ENCODE results near the gene RS1.

The RS1 gene

DNA sequence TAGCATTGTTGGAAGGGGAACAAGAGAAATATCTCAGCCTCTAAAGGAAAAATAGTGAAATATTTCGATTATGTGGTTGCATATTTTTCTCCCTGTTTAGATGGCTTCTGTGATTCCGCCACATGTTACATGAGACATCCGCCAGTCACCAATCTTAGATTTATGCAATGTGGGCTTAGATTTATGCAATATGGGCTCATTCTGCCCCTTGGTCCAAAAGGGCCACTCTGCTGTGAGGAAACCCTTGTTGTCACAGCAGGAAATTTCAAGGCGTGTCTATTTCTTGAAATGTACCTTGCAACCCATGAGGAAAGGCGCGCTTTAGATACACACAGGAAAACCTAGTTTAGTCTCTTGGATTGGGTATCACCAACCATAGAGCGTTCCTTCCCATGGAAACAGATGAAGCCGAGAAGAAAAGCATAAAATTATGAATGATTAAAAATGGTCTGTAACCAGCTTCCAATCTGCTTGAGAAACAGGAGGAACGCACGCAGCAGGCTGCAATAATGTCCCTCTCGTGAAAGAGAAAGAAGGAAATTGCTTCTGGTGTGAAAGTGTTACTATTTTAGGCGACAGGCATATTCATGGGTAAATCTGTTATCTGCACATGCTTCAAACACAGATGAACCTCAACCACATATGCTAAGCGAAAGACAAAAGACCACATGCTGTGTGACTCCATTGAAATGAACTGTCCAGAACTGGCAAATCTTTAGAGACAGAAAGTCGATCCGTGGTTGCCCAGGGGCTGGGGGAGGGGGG lies 3.7 kb downstream of the RS1 start:
- DNase-seq, result peak; percentile 72

DNA sequence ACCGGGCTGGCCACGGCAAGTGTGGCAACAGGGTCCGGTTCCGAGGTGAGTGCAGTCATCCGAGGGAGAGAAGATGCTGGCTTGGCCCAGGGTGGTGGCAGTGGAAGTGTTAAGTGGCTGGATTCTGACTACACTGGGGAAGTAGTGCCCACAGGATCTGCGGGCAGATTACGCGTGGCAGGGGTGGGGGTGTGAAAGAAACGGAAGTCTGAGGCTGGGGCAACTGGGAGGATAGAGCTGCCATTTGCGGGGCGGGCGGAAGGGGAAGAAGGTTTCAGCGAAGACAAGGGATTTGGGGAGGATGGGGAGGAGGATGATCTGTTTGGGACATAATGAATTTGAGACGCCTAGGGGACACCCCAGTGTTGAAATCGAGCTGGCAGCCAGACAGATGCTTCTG lies 5.3 kb downstream of the RS1 start:
- DNase-seq, result no peak

DNA sequence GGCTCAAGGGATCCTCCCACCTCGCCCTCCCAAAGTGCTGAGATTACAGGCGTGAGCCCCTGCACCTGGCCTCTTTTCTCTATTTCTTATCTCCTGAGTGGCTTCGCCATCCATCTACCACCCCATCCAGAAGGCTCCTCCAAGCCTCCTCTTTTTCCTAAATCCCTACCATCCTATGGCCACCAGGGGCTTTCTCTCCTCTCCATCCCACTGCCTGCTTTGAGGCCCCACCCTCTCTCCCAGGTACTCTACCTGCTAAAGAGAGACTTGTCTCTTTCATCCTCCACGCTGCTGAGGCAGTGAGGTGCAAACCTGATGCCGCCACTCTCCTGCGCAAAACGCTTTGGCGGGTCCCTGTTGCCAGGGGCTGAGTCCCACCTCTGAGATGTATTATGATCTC lies 7.0 kb downstream of the RS1 start:
- DNase-seq, result peak; percentile 14

DNA sequence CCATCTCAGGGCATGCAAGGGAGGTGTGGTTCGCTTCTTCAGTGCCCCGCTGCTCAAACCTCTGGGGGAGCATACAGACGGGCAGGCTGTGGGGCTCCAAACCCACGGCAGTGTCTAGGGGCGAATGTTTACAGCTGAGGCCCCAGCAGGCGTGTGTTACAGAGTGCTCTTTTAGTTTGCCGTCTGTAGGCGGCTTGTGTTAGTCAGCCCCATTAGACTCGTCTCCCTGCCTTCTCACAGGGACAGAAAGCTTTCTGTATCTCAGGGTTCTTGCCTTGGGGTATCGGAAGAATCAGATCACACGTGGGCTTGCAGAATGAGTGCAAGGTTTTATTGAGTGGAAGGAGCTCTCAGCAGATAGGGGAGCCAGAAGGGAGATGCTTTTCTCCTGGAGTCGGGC lies 10.6 kb downstream of the RS1 start:
- no peak for DNase-seq

DNA sequence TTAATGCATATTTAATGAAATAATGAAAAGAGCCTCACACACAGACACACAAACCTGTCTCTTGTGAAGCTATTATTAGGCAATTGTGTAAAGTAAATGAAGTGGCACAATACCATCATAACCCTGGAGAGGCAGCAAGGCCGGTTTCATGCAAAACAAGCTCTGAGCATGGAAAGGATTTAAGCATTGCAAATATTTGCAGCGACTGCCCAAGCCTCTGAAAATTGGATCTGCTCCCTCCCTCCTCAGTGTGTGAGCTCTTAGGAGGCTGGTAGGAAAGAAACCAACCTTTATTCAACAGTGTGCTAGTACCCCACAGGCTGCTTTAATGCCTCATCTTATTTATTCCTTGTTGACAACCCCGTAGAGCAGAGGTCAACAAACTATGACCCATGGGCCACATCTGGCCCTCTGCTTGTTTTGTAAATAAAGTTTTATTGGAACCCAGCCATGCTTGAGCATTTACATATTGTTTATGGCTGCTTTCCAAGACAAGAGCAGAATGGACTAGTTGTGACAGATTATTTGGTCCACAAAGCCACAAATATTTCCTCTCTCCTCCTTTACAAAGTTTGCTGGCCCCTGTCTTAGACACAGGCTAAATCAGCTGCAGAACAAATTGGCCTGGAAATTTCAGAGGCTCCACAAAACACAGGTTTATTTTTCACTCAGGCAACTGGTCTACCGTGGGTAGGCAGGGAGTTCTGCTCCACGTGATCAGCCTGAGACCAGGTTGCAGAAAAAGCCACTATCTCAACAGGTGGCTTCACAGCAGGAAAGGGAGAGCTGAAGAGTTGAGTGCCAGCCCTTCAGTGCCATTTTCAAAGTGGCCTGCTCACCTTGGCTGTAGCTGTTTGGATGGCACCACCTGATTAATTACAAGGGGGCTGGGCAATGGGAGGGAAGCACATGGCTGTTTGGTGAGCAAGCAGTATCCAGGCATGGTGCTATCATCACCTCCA lies 16.8 kb downstream of the RS1 start:
- peak; percentile 95 for DNase-seq

DNA sequence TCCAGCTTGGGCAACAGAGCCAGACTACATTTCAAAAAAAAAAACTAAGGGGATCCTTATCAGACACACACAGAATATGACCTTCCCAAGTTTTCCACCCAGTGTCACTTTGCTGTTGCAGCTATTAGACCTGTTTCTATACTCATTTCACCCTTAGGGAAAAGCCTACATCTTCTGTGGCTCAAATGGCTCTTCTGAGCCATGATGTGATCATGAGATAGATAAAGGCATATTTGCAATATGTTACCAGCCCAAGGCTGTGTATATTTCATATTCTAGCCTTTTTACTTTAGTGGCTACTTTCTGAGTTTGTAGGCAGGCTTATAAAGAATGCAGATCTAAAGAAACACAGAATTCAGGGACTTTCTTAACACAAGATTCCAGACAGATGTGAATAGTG lies 19.3 kb downstream of the RS1 start:
- DNase-seq, result no peak

DNA sequence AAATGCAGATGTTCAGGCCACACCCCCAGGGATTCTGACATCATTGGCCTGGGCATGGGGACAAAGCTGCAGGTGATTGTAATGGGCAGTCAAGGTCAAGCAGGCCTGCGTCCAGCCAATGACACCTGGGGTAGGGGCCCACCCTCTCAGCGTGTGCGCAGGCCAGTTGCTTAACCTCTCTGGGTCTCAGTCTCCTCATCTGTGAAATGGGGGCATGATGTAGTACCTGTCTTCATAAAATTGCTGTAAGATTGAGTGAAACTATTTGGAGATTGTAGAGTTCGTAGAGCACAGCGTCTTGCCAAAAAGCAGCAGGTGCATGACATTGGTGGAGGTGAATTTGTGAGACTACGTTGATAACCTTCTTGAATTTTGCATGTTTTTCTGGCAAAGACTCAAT lies 21.2 kb downstream of the RS1 start:
- no peak for DNase-seq

DNA sequence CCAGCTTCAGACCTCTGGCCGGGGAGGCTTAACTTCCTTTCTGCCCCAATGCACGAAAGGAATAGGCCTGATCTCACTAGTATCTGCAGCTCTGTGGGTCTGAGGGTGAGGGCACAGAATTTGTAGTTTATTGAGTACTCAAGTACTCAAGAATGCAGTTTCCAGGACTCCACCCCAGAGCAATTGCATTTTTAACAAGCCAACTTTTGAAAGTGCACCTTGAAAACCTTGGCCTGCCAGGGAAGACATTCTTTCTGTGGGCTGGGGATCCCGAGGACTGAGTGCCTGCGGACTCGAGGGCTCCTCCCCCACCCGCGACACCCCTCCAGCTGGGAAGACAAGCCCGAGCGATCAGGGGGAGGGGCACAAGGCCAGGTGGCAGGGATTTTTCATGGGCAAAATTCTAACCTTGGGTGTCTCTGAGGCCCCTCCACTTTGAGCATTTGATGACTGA lies 22.4 kb downstream of the RS1 start:
- peak; percentile 22 for DNase-seq

DNA sequence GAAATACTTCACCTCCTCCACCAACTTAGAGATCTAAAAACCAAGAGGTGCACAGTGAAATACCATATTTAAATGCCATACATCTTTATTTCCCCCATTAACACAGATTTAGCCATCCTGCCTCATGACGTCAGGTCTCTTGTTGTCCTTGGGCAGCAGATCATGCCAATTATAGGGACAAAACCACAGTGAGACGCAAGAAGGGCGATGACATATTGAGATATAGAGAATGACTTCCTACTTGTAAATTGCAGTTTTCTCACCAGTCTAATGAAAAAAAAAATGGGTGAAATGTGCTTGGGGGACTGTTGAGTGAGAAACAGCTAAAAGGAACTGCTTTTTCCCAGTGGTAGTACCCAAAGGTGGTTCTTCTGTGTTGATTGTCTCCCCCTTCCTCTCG lies 24.3 kb downstream of the RS1 start:
- DNase-seq, result no peak

DNA sequence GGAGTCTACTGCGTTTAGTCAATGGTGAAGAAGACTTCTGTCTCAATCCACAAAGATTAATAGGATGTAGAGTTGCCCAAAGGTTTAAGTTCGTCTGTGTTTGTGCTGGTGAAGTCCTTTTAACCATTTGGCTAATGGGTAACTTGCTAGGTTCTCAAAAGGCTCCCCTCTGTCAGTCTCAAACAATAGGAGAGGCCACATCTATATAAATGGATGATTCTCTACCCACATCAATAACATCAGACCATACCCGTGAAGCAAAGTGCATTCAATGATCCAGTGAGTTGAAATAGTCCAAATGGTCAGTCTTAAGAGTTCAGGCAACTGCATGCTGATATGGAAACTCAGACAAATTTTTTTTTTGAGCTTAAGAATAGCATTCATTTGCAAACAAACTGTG lies 28.1 kb downstream of the RS1 start:
- DNase-seq, result no peak

DNA sequence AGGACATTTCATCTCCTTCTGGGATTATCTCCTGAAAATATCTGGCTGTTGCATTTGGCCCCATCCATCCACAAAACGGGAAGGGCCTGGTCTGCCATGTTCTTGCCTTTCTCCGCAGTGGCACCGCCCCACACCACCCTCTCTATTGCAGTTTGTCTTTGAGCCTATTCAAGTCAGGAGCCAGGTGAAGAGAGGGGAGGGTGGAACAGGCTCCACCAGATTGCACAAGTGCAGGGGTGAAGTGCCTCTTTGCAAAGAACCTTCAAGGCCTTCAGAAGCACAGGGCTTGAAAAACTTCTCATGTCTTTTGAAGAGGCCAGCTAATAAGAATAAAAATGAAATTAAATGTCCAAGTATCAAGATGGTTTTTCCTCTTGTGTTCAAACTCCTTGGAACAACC lies 28.7 kb downstream of the RS1 start:
- DNase-seq, result no peak

DNA sequence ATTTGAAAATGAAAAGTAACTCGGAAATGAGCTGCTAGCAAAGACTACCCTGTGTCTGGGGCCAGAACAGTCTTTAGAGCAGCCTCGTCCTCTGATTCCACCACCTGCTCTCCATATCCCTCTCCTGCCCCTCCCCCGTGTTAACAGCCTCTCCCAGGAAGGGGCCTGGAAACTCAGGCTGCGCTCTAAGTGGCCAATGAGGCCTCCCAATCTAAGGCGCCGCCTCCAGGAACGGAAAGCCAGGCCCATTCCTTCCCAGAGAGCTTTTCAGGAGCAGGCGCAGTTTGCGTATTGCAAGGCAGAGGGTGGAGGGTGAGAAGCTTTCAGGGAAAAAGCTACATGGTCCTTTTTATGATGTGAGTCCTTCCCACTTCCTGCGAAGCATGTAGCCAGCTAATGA lies 31.2 kb downstream of the RS1 start:
- DNase-seq, result peak; percentile 93

DNA sequence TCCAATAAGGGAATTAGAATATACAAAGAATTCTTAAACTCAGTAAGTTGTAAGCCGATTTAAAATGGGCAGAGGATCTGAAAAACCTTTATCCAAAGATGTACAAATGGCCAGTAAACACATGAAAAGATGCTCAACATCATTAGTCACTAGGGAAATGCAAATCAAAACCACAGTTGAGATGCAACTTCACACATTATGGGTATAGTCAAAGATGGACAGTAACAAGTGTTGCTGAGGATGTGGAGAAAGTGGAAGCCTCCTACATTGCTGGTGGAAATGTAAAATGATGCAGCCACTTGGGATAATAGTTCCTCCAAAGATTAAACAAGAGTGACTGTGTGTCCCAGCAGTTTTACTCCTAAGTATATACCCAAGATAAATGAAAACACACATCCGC lies 32.6 kb downstream of the RS1 start:
- DNase-seq, result no peak

DNA sequence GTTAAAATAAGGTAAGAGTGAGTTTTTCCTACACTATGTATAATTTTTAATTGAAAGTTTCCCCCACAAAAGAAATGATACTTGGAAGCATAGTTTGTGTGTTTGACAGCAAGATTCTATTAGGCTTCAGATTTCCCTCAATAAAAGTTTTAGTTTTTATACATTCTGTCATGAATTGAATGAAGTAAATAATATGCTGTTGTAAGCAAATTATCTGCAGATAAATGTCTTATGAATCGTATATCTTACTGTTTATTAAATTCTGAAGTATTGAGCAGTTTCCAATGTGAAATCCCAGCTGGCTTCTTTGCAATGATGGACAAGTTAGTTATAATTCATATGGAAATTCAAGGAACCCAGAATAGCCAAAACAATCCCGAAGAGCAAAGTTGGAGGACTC lies 33.5 kb downstream of the RS1 start:
- DNase-seq, result no peak

DNA sequence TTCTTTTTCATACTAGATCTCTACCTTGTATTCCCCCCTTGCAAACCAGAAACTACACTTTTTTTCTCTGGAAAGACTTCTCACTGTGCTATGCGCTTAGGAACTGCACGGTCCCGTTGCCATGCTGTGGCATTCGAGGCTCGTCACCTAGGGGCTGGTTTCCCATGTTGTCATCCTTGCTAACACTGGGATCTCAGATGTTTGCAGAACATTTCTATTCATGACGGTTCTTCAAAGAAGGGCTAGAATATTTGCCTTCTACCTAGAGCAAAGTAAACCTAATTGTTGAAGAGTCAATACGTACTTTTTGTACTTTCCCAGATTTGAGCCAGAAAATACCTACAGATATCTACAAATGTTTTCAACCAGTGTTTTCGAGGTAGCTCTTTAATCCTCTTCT lies 41.0 kb downstream of the RS1 start:
- no peak for DNase-seq

DNA sequence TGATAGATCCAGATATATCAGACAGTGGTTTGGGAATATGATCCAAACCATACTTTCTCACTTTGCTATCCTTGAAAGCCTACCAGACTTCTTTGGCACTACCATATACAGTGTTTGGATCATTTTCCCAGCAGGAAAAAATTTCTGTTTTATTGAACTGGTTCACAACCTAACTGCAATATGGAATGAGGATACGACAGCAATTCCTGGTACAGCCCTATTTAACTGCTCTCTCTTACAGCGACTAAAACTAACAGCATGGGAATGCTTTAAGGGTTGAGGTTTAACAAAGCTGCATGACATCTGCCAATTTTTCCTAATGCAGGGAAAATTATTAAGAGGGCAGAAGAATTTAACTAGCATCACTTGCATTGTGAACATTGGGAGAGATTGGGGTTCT lies 47.3 kb downstream of the RS1 start:
- DNase-seq, result no peak

DNA sequence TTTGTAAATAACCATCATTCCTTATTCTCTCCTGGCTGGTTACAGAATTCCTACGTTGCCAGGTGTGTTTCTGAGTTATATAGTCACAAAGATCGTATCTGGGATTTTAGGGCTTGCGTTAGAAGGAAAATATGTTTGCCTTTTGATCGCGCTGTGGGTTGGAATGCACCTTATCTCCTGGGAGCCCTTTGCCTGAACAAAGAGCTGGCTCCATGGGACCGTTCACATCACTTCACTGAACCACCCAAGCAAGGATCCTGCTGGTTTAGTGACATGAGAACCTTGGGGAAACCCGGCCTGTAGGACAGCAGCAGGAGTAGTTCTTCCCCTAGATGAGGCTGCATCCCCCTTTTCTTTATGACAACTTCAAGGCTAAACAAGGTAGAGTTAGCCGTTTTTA lies 51.6 kb downstream of the RS1 start:
- no peak for DNase-seq

DNA sequence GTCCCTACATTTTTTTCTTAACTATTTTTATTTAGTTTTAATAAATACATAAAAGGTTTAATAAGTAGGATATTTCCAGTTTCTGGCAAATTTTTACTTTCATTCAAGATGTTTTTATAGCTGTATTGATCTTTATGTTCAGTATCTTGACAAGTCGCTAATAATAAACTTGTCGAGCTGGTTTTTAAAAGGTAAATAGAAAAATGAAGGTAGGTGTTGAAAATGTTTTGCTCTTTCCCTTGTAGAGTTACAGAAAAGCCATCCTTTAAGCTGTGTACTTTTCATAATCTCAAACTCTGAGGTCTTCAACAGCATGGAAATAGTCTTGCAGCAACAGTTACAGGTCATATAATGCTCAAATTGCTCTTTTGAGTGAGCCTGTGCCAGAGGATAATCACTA lies 52.6 kb downstream of the RS1 start:
- no peak for DNase-seq

DNA sequence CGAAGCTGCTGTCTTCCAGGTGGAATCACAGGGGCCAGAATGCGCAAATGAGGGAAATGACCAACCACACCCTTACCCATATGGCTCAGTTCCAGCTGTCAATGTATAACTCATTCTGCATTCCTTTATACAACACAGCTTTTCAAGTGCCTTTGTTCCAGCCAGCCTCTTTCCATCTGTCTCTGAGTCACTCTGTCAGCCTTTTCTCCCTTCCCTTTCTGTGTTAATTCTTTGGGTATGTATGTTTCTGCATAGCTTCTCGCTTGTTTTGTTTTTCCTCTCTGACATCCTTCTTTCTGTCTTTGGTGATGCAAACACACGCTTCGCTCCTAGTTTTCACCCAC lies 54.5 kb downstream of the RS1 start:
- DNase-seq, result peak; percentile 81

DNA sequence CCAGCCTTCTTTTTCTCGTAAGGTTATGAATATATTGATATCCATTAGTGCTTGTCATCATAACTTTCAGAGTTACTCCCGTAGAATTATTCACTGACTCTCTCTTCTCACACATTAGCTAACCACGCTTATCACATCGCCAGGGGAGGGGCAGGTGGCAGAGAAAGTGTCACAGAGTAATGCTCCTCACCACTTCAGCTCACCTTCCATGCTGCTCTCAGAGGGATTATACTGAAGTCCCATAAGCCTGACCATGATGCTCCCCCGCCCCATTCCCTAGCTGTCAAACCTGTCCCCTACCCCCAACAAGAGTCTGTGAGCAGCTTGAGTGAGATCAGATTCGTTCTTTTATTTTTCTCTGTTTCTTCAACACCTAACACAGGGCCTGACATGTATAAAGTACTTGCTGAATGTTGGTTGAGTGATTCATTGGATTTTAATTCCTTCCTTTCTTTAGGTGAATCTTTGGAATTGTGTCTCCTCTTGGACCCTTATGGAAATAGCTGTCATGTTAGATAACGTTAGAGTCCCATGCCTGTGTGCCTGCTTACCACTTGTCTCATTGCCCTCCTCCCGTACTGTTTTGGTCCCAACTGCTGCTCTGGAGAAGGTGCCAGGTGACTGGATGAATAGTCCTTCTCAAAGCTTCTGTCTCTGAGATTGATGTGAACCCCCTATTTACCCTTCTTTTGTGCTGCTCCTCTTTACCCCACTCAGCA lies 55.1 kb downstream of the RS1 start:
- DNase-seq, result no peak

DNA sequence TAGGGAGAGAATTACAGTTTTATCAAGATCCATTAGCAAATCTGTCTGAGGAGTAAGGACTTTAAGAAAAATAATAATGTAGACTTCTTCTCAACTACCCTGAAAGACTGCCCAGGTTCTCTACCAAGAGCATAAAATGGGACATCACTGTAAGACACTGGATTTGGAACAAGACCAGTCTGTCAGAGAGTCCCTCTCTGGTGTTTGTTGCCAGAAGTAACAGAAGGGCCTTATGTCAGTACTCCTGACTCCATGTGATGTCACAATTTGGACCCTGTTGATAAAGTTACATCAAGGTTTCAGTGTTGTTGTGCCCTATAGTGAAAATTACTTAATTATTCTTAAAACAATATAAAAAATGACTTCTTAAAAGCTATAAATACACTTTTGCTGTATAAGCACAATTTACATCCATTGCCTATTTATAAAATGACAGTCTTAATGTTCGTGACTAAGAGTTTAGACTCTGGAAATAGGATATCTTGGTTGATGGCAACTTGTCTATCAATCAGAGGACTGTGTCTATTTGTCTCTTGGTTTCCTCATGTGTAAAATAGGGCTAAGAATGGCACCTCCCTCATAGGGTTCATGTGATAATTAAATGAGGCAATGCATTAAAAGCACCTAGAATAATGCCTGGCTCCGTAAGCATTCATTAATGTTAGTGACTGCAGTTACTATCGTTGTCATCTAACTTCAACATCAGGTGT lies 57.8 kb downstream of the RS1 start:
- no peak for DNase-seq

DNA sequence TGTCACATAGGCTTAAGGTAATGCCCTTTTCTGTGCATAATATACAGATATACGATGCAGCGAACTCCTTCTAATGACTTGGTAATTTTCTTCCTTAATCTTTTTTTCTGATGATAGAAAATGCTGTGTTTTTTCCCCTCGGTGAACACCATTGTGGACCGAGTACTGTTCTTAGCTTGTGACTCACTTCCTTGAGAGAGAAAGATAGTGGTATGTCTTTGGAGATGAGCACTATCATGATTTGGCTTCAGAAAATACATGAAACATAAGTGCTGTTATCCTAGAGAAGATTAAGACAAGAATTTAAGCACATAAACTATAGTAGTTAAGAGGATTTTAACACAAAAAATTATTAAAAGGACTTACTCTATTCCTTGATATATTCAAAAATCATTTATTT lies 63.9 kb downstream of the RS1 start:
- DNase-seq, result no peak

DNA sequence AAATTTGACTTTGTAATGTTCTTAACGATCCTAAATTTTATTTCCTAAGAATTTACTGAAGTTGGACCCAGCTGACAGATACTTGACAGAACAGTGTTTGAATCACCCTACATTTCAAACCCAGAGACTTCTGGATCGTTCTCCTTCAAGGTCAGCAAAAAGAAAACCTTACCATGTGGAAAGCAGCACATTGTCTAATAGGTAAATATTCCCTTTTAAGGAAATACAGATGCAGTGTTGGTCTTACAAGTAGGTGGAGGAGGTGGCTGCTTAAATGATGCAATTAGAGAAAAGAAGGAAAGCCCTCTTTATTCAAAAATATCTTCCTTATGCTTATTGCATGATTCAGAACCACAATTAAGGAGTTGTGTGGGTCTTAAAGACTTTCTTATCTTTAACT lies 73.5 kb downstream of the RS1 start:
- no peak for DNase-seq

Data from NCI-H69 (cell line).